Stimulated activated naive B cell treated with anti-CD40 and anti-IgM and Interleukin-4, amounts not matched to agents 10 μg/mL and 1 μg/mL and 100 μg/mL, for 72 hours (primary cell): ENCODE results near the gene KRIT1.

Experiments
- ATAC-seq, 2 donors: fragments of 150-1000 bp; cut with Tn5 transposase; replicated peaks; 2 replicates each; pipeline ENCODE4 v1.10.0; 2021; ENCODE audit warnings: moderate library complexity in 1 of 2
- DNase-seq: peaks from one replicate; pipeline ENCODE4 v3.0.0; 2021
- H3K27ac Mint-ChIP-seq: one replicate; pipeline ENCODE4 v1.8.0; 2022; ENCODE audit warnings: mild to moderate bottlenecking, mixed read lengths
- H3K27me3 Mint-ChIP-seq, 2 donors: one replicate each; pipeline ENCODE4 v1.8.0; 2022; ENCODE audit warnings: mixed read lengths in 2 of 2
- H3K36me3 Mint-ChIP-seq, 2 donors: one replicate each; pipeline ENCODE4 v1.8.0; 2022; ENCODE audit warnings: mixed read lengths in 2 of 2, mild to moderate bottlenecking in 1 of 2
- H3K4me1 Mint-ChIP-seq, 2 donors: one replicate each; pipeline ENCODE4 v1.8.0; 2022; ENCODE audit warnings: mixed read lengths in 2 of 2, mild to moderate bottlenecking in 1 of 2
- H3K4me3 Mint-ChIP-seq, 2 donors: one replicate each; pipeline ENCODE4 v1.8.0; 2022; ENCODE audit warnings: mild to moderate bottlenecking in 2 of 2, mixed read lengths in 2 of 2, moderate library complexity in 1 of 2
- H3K9me3 Mint-ChIP-seq, 2 donors: one replicate each; pipeline ENCODE4 v1.8.0; 2022; ENCODE audit warnings: mixed read lengths in 2 of 2, mild to moderate bottlenecking in 1 of 2

Gene KRIT1

DNA sequence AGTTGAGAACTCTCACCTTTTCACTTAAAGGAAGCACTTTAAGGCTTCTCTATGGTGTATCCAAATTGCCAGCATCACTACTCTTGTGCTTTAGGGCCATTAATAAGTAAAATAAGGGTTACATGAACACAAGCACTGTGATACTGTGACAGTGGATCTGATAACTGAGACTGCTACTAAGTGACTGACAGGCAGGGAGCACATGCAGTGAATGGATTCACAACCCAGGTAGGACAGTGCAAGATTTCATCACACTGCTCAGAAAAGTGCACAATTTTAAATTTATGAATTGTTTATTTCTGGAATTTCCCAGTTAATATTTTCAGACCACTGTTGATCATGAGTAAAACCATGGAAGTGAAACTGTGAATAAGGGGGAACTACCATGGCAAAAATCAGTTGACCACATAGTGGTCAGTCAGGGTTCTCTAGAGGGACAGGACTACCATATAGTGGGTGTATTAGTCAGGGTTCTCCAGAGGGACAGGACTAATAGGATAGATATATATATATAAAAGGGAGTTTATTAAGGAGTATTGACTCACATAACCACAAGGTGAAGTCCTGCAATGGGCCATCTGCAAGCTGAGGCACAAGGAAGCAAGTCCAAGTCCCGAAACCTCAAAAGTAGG lies 90.5 kb downstream of the KRIT1 start:
- DNase-seq (no peak), ATAC-seq (peak; percentile 27 to 43)
- peaks cover 4% of the 10 kb centered on the region in 2 donors for H3K27me3 Mint-ChIP-seq
- no peak overlapping the region for H3K27ac Mint-ChIP-seq
- no peak overlapping the region for H3K4me3 Mint-ChIP-seq
- no peaks in the 10 kb centered on the region for H3K4me1 Mint-ChIP-seq
- no peaks in the 10 kb centered on the region for H3K9me3 Mint-ChIP-seq
- no peaks in the 10 kb centered on the region for H3K36me3 Mint-ChIP-seq

DNA sequence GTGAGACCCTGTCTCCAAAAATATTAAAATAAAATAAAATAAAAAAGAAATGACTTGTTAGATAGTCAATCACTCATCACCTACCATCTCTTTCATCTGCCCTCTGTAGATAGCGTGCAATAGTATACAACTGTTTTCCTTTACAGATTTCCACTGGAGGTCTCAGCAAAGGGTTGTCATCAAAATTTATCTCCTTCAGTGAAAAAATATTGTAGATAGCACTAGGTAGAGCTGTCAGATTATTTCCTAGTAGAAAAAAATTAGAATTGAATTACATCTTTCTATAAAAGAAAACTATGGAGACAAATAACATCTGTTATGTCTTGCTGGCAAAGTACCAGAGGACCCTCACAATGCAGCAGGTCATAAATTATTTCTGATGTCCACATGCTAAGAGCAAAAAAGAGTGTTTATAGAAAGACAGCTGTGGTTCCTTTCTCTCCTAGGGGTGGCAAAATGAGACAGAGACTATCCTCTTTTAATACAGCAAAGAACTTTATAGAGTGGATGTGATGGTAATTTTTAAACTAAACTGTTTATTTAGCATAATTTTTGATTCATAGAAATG lies 95.2 kb downstream of the KRIT1 start:
- no peak overlapping the region for H3K4me3 Mint-ChIP-seq
- no peak overlapping the region for H3K27ac Mint-ChIP-seq
- H3K9me3 Mint-ChIP-seq, result no peaks in the 10 kb centered on the region
- peaks cover 4% of the 10 kb centered on the region in 2 donors for H3K27me3 Mint-ChIP-seq
- H3K36me3 Mint-ChIP-seq, result no peaks in the 10 kb centered on the region
- no peaks in the 10 kb centered on the region for H3K4me1 Mint-ChIP-seq
- DNase-seq (no peak), ATAC-seq (no peak)

DNA sequence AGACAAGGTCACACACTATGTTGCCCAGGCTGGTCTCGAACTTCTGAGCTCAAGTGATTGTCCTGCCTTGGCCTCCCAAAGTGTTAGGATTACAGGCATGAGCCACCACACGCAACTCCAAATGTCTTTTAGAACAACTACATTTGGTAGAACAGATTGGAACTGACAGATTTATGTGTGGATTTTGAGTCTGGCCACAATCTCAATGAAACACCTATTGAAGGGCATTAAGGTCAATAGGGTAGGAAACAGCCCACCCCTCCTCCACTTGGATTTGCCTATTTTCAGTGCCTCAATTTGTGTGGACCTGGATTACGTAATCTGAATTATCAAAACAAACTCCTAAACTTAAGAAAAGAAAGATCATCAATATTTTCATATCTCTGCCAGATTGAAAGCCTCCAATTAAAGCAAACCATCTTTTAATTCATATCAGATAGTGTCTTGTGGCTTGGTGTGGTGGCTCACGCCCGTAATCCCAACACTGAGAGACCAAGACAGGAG lies 95.9 kb downstream of the KRIT1 start:
- H3K27me3 Mint-ChIP-seq, result peaks cover 1 to 2% of the 10 kb centered on the region in 2 donors
- ATAC-seq, result no peak
- DNase-seq, result no peak
- H3K4me3 Mint-ChIP-seq, result no peak overlapping the region
- no peaks in the 10 kb centered on the region for H3K36me3 Mint-ChIP-seq
- no peaks in the 10 kb centered on the region for H3K4me1 Mint-ChIP-seq
- H3K9me3 Mint-ChIP-seq, result no peaks in the 10 kb centered on the region
- H3K27ac Mint-ChIP-seq, result no peak overlapping the region
